OCI-LY1 (cell line): ENCODE measurements around the gene CMTM7.
A peak's percentile ranks its signal among the peaks of the same experiment; 100 is the strongest.
"Not testable (repeated sequence)": the region's sequence is repeated elsewhere in the genome, so short reads cannot be mapped to it uniquely, and the experiment has no call there.

Experiments used
- H2AFZ ChIP-seq: fragments of 200-600 bp; sonication (generic), shearing (Covaris generic); 2 replicates; pipeline ENCODE4 v1.6.0; 2014; ENCODE audit warnings: antibody characterized with exemption, mild to moderate bottlenecking, low read length
- H3F3A ChIP-seq: fragments of 200-600 bp; sonication (generic), shearing (Covaris generic); 2 replicates; pipeline ENCODE4 v1.6.0; 2014; ENCODE audit warnings: mild to moderate bottlenecking, antibody characterized with exemption, low read length, moderate library complexity; ENCODE audit not compliant: insufficient read depth
- H3K27ac ChIP-seq: fragments of 200-600 bp; sonication (generic); 2 replicates; pipeline ENCODE4 v1.5.1; 2014; ENCODE audit warnings: low read length, mixed run types, mild to moderate bottlenecking, low read depth; ENCODE audit not compliant: poor library complexity, severe bottlenecking
- H3K27me3 ChIP-seq: fragments of 200-600 bp; sonication (generic); 2 replicates; pipeline ENCODE4 v1.6.0; 2014; ENCODE audit warnings: antibody characterized with exemption, mild to moderate bottlenecking, low read length, moderate library complexity; ENCODE audit not compliant: insufficient read depth
- H3K36me3 ChIP-seq: fragments of 200-600 bp; sonication (generic); 2 replicates; pipeline ENCODE4 v1.6.1; 2014; ENCODE audit warnings: mild to moderate bottlenecking, antibody characterized with exemption, low read length, moderate library complexity, mixed read lengths; ENCODE audit not compliant: insufficient read depth
- H3K4me1 ChIP-seq: fragments of 200-600 bp; sonication (generic); 2 replicates; pipeline ENCODE4 v1.5.1; 2014; ENCODE audit warnings: mild to moderate bottlenecking, low read length, moderate library complexity; ENCODE audit not compliant: insufficient read depth, severe bottlenecking
- H3K4me2 ChIP-seq: fragments of 200-600 bp; sonication (generic), shearing (Covaris generic); 2 replicates; pipeline ENCODE4 v1.6.1; 2014; ENCODE audit warnings: low read length
- H3K4me3 ChIP-seq: fragments of 200-600 bp; sonication (generic); 2 replicates; pipeline ENCODE4 v1.5.1; 2014; ENCODE audit warnings: low read length, low read depth, mild to moderate bottlenecking, mixed read lengths; ENCODE audit not compliant: poor library complexity, severe bottlenecking
- H3K79me2 ChIP-seq: fragments of 200-600 bp; shearing (Covaris generic); 2 replicates; pipeline ENCODE4 v1.6.1; 2016; ENCODE audit warnings: mixed run types, low read length, mixed read lengths; ENCODE audit not compliant: insufficient read depth
- H3K9ac ChIP-seq: fragments of 200-600 bp; sonication (generic), shearing (Covaris generic); 2 replicates; pipeline ENCODE4 v1.6.1; 2014; ENCODE audit warnings: mild to moderate bottlenecking, low read length, mixed read lengths
- H3K9me2 ChIP-seq: fragments of 200-600 bp; sonication (generic), shearing (Covaris generic); 2 replicates; pipeline ENCODE4 v1.6.1; 2014; ENCODE audit warnings: low read depth, mild to moderate bottlenecking, low read length, mixed read lengths
- H3K9me3 ChIP-seq: fragments of 200-600 bp; shearing (Covaris generic); 2 replicates; pipeline ENCODE4 v1.6.1; 2014; ENCODE audit warnings: low read length, mixed read lengths
- H4K20me1 ChIP-seq: fragments of 200-600 bp; sonication (generic), shearing (Covaris generic); 2 replicates; pipeline ENCODE4 v1.6.0; 2016; ENCODE audit warnings: mild to moderate bottlenecking, low read length; ENCODE audit not compliant: insufficient read depth
- EZH2 ChIP-seq: fragments of 200-600 bp; sonication (generic), shearing (Covaris generic); IDR thresholded peaks from 2 replicates; pipeline ENCODE4 v1.8.0; 2017; ENCODE audit warnings: borderline replicate concordance, mixed run types, mild to moderate bottlenecking, antibody characterized with exemption, low read length, moderate library complexity, mixed read lengths
- TF ChIP-seq, protein P1 (sequence below): fragments of 200-600 bp; sonication (generic), shearing (Covaris generic); IDR thresholded peaks from 2 replicates; pipeline ENCODE4 v1.5.1; 2017; ENCODE audit warnings: mild to moderate bottlenecking, antibody characterized with exemption, low read length, moderate library complexity, mixed read lengths

The CMTM7 gene

DNA sequence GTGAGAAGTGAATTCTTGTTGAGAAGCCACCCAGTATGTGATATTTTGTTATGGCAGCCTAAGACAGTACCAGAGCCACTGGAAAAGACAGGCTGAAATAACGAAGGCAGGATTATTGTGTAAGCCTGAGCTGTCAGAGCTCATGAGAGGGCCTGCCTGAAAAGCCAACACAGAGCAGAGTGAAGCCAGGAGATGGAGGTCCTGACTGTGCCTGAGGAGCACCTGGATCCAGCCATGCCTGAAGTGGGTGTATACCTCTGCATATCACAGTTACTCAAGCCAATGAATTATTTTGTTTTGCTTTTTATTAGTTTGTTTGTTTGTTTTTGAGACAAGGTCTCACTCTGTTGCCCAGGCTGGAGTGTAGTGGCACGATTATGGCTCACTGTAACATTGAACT, 4.1 kb upstream of the CMTM7 start:
- Histone ChIP-seq H3K79me2 (no peaks in the 10 kb centered on the region), H3K36me3 (no peaks in the 10 kb centered on the region), H3F3A (no peaks in the 10 kb centered on the region), H3K27me3 (no peaks in the 10 kb centered on the region), H3K27ac (no peak overlapping the region), H3K4me3 (no peak overlapping the region), H3K9me2 (no peaks in the 10 kb centered on the region), H3K4me2 (no peak overlapping the region), H2AFZ (no peak overlapping the region), H3K4me1 (peaks cover 35% of the 10 kb centered on the region), H3K9me3 (no peaks in the 10 kb centered on the region), H4K20me1 (no peaks in the 10 kb centered on the region), H3K9ac (no peak overlapping the region)
- TF ChIP-seq, protein P1, sequence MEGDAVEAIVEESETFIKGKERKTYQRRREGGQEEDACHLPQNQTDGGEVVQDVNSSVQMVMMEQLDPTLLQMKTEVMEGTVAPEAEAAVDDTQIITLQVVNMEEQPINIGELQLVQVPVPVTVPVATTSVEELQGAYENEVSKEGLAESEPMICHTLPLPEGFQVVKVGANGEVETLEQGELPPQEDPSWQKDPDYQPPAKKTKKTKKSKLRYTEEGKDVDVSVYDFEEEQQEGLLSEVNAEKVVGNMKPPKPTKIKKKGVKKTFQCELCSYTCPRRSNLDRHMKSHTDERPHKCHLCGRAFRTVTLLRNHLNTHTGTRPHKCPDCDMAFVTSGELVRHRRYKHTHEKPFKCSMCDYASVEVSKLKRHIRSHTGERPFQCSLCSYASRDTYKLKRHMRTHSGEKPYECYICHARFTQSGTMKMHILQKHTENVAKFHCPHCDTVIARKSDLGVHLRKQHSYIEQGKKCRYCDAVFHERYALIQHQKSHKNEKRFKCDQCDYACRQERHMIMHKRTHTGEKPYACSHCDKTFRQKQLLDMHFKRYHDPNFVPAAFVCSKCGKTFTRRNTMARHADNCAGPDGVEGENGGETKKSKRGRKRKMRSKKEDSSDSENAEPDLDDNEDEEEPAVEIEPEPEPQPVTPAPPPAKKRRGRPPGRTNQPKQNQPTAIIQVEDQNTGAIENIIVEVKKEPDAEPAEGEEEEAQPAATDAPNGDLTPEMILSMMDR: no peak
- TF ChIP-seq EZH2: no peak

DNA sequence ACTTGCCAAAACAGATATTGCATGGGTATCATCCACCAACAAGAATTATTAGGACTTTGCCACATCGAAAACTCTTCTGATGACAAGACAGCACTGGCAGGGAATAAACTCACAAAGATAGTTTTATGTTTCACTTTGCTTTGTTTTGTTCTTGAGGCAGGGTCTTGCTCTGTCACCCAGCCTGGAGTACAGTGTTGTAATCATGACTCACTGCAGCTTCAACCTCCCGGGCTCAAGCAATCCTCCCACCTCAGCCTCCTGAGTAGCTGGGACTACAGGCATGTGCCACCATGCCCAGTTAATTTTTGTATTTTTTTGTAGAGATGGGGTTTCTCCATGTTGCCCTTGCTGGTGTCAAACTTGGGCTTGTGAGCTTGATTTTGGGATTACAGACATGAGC, 2.1 kb upstream of the CMTM7 start:
- peaks cover 53% of the 10 kb centered on the region for H3K4me1 ChIP-seq
- not testable (repeated sequence) for H3K9ac ChIP-seq

DNA sequence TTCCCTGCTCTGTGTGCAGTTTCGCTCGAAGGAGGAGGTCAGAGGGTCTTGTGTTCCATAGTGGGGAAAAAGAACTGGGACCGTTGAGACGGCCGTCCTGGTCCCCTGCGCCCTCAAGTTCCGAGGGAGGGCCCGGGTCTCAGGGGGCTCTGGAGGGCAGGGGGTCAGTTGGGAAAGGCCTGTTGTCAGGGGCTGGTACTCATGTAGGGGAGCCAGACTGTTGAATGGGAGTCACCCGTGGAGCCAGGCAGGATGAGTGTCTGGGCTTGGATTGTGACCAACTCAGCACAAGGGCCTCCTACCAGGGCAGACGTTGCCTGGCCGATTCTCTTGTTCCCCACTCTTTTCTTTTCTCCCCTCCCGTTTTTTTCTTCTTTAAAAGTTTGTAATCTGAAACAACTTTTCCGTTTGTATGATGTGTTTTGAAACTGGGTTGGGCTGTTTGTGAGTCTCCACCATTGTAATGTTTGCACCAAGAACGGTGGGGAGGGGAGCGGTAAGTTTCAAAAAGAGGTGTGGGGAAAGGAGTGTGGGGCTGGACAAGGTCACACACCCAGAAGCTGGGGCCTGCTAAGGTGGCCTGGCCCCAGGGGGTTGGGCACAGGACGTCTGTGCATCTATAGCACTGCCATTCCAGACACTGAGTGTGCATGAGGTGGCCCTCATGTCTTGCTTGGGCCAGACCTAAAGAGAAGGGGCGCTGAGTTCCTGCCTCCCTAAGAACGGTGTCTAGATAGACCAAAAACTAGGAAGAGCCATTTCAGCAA, 1.1 kb downstream of the CMTM7 start:
- Histone ChIP-seq H3K9me3 (no peaks in the 10 kb centered on the region), H4K20me1 (no peaks in the 10 kb centered on the region), H3K27me3 (no peaks in the 10 kb centered on the region), H2AFZ (no peak overlapping the region), H3K9me2 (no peaks in the 10 kb centered on the region), H3K36me3 (peaks cover 4% of the 10 kb centered on the region; the same call in 1 of the 2 replicates), H3K4me1 (peaks cover 65% of the 10 kb centered on the region), H3K9ac (peak overlapping the region; percentile 84), H3K27ac (peak overlapping the region; percentile 81), H3K4me2 (peak overlapping the region; percentile 87), H3K4me3 (peak overlapping the region; percentile 91), H3F3A (0 out of 2 replicates have a peak, but pooled peaks cover 15% of the 10 kb centered on the region), H3K79me2 (0 out of 2 replicates have a peak, but pooled peaks cover 7% of the 10 kb centered on the region)
- no peak for TF ChIP-seq EZH2
- TF ChIP-seq, protein P1: no peak

More for the DNA sequence above, 2.1 kb upstream of the CMTM7 start:
- not testable (repeated sequence) for H3K4me2 ChIP-seq, H3K9me2 ChIP-seq, H3K4me3 ChIP-seq, H3K9me3 ChIP-seq, H4K20me1 ChIP-seq, H3K36me3 ChIP-seq, H3K79me2 ChIP-seq, H2AFZ ChIP-seq, H3F3A ChIP-seq, H3K27me3 ChIP-seq
- H3K27ac ChIP-seq: peak overlapping the region; percentile 23

DNA sequence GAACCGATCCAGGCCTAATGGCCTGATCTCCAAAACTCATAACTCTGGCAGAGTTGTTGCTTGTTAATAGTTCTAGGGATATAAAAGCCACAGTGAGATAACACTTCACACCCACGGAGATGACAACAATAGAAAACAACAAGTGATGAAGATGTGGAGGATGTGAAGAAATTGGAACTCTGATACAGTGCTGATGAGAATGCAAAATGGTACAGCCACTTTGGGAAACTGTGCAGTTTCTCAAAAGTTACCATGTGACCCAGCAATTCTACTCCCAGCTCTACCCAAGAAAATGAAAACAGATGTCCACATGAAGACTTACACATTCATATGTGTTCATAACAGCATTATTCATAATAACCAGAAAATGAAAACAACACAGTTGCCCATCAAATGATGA, 3.8 kb downstream of the CMTM7 start:
- peak overlapping the region; percentile 16 for H3K27ac ChIP-seq
- 0 out of 2 replicates have a peak, but pooled peaks cover 7% of the 10 kb centered on the region for H3K79me2 ChIP-seq
- no peak overlapping the region for H2AFZ ChIP-seq
- H4K20me1 ChIP-seq: no peaks in the 10 kb centered on the region
- no peak overlapping the region for H3K9ac ChIP-seq
- H3K27me3 ChIP-seq: no peaks in the 10 kb centered on the region
- no peak overlapping the region for H3K4me2 ChIP-seq
- no peaks in the 10 kb centered on the region for H3K9me3 ChIP-seq
- no peak for TF ChIP-seq EZH2
- TF ChIP-seq, protein P1: no peak
- H3K9me2 ChIP-seq: no peaks in the 10 kb centered on the region
- peaks cover 4% of the 10 kb centered on the region; the same call in 1 of the 2 replicates for H3K36me3 ChIP-seq
- H3F3A ChIP-seq: 0 out of 2 replicates have a peak, but pooled peaks cover 19% of the 10 kb centered on the region
- no peak overlapping the region for H3K4me3 ChIP-seq
- peaks cover 76% of the 10 kb centered on the region for H3K4me1 ChIP-seq
